ENCODE results near the gene LUC7L. TPM values are rescaled to one million over a fixed set of nuclear protein-coding genes. Genes with fewer than 3 reads are reported as not detected.

Gene LUC7L
- total RNA-seq, 1 donor from 2014 or later: 53.0 TPM

- no peak for TF ChIP-seq CTCF (IDR thresholded peaks at IDR 0.05)
- Histone ChIP-seq H3K4me1 (no peaks in the 10 kb centered on the region), H3K4me3 (no peak overlapping the region), H3K9me3 (no peaks in the 10 kb centered on the region), H3K36me3 (peaks cover 84 to 85% of the 10 kb centered on the region in 2 donors), H3K27me3 (no peaks in the 10 kb centered on the region), H3K27ac (no peak overlapping the region)
- DNase-seq (ENCODE audit: low spot score in 2 of 2): no peak
- intact Hi-C loops (cut with DNase I): no loop called here
These were observed 26.0 kb downstream of the LUC7L start for GRCh38 chr16:203246-203645.

GRCh38 chr16:200388-200787, 28.9 kb downstream of the LUC7L start:
- TF ChIP-seq CTCF (IDR thresholded peaks at IDR 0.05): no peak

GRCh38 chr16:194516-194915, 34.7 kb downstream of the LUC7L start:
- no peaks in the 10 kb centered on the region for H3K27me3 ChIP-seq
- intact Hi-C loops (cut with DNase I): no loop called here
- H3K27ac ChIP-seq: no peak overlapping the region
- no peaks in the 10 kb centered on the region for H3K9me3 ChIP-seq
- no peak overlapping the region for H3K4me3 ChIP-seq
- peaks cover 98% of the 10 kb centered on the region in 2 donors for H3K36me3 ChIP-seq
- no peaks in the 10 kb centered on the region for H3K4me1 ChIP-seq
- DNase-seq (ENCODE audit: low spot score in 2 of 2): no peak
- TF ChIP-seq CTCF (IDR thresholded peaks at IDR 0.05): no peak

More at GRCh38 chr16:200388-200787, 28.9 kb downstream of the LUC7L start:
- Histone ChIP-seq H3K4me1 (no peaks in the 10 kb centered on the region), H3K36me3 (peaks cover 84 to 85% of the 10 kb centered on the region in 2 donors), H3K4me3 (no peak overlapping the region), H3K9me3 (no peaks in the 10 kb centered on the region), H3K27me3 (no peaks in the 10 kb centered on the region), H3K27ac (no peak overlapping the region)
- DNase-seq (ENCODE audit: low spot score in 2 of 2): no peak
- intact Hi-C loops (cut with DNase I): no loop called here

GRCh38 chr16:193441-193840, 35.8 kb downstream of the LUC7L start:
- Histone ChIP-seq H3K9me3 (no peaks in the 10 kb centered on the region), H3K36me3 (peaks cover 98% of the 10 kb centered on the region in 2 donors)

GRCh38 chr16:192686-193085, 36.6 kb downstream of the LUC7L start:
- intact Hi-C loops (cut with DNase I): no loop called here
- H3K27ac ChIP-seq: no peak overlapping the region
- H3K36me3 ChIP-seq: peaks cover 97% of the 10 kb centered on the region in 2 donors
- no peak for DNase-seq (ENCODE audit: low spot score in 2 of 2)
- H3K9me3 ChIP-seq: no peaks in the 10 kb centered on the region
- no peak overlapping the region for H3K4me3 ChIP-seq
- H3K27me3 ChIP-seq: no peaks in the 10 kb centered on the region
- no peak for TF ChIP-seq CTCF (IDR thresholded peaks at IDR 0.05)
- no peaks in the 10 kb centered on the region for H3K4me1 ChIP-seq

More at GRCh38 chr16:193441-193840, 35.8 kb downstream of the LUC7L start:
- intact Hi-C loops (cut with DNase I): no loop called here
- Histone ChIP-seq H3K27ac (no peak overlapping the region), H3K4me1 (no peaks in the 10 kb centered on the region), H3K4me3 (no peak overlapping the region), H3K27me3 (no peaks in the 10 kb centered on the region)
- no peak for TF ChIP-seq CTCF (IDR thresholded peaks at IDR 0.05)
- DNase-seq (ENCODE audit: low spot score in 2 of 2): no peak

- Histone ChIP-seq H3K9me3 (no peaks in the 10 kb centered on the region), H3K27me3 (no peaks in the 10 kb centered on the region), H3K36me3 (peaks cover 94 to 95% of the 10 kb centered on the region in 2 donors), H3K27ac (no peak overlapping the region), H3K4me1 (no peaks in the 10 kb centered on the region), H3K4me3 (no peak overlapping the region)
- DNase-seq (ENCODE audit: low spot score in 2 of 2): no peak
- no peak for TF ChIP-seq CTCF (IDR thresholded peaks at IDR 0.05)
- intact Hi-C loops (cut with DNase I): no loop called here
These were observed 37.4 kb downstream of the LUC7L start for GRCh38 chr16:191831-192230.
